Right cardiac atrium (tissue), 5 donors: Measurements from ENCODE around the gene ATR. TPM values are rescaled to one million over a fixed set of nuclear protein-coding genes. Genes with fewer than 3 reads are reported as not detected.

Experiments
- ATAC-seq, 2 donors: fragments of 200-7000 bp; cut with Tn5 transposase; one replicate each; pipeline versions ENCODE4 v1.8.0 to v1.9.1; 2020; ENCODE audit warnings: moderate library complexity in 2 of 2, mild to moderate bottlenecking in 1 of 2
- DNase-seq, 3 donors: peaks; one replicate each; pipeline ENCODE4 v3.0.0-alpha.2; 2020
- H3K27ac ChIP-seq: one replicate; pipeline ENCODE4 v1.5.1; 2013; ENCODE audit warnings: mild to moderate bottlenecking, low read length, control low read depth, moderate library complexity
- H3K27me3 ChIP-seq: one replicate; pipeline ENCODE4 v1.6.1; 2013; ENCODE audit not compliant: control insufficient read depth, insufficient read depth
- H3K4me1 ChIP-seq: one replicate; pipeline ENCODE4 v1.6.1; 2013; ENCODE audit warnings: low read length; ENCODE audit not compliant: control insufficient read depth, insufficient read depth
- H3K4me3 ChIP-seq: one replicate; pipeline ENCODE4 v1.5.1; 2013; ENCODE audit warnings: low read length, control low read depth
- H3K9me3 ChIP-seq: one replicate; pipeline ENCODE4 v1.6.1; 2013; ENCODE audit warnings: low read length; ENCODE audit not compliant: control insufficient read depth
- WGBS: extraction: QIAGEN DNeasy Blood & Tissue Kit; methylation state at CpG from one replicate; pipeline ENCODE4 v1.1.7; 2013; 5-methylcytosine and 5-hydroxymethylcytosine counted together
- intact Hi-C, 4 donors: fragments of 100-400 bp; cut with DNase I; formaldehyde crosslinking; loops; one replicate each; pipeline versions ENCODE4 v1.11.0 to v1.14.0; 2022 to 2023
- long read RNA-seq, 4 donors: library from polyadenylated mRNA; unstranded; transcript quantifications; one replicate each; pipeline ENCODE4 v2.0.0, GENCODE V29; 2020 to 2021
- polyA plus RNA-seq: library from polyadenylated mRNA; stranded (reverse); fragments of 200-250 nt; gene quantifications from one replicate; pipeline ENCODE4 v1.2.3, GENCODE V29; 2013
- total RNA-seq, 4 donors: library from RNA; stranded (reverse); fragmentation: NEBNext Ultra II Directional; extraction: Animal tissue kit (Norgen Biotek cat#: 25700); gene quantifications; one replicate each; pipeline ENCODE4 v1.2.1, GENCODE V29; 2021
- donor health status: healthy with polysubstance abuse.
- donor health status: DM: no; HTN: yes; CAD: no.
- donor health status: DM: no; HTN: no; CAD: no.
- donor health status: DM: no; HTN: yes; CAD: no; lungs with severe emphysema.
- donor health status: DM: yes; HTN: yes; CAD: no.

Gene ATR
- total RNA-seq (10 to 100 TPM; 10.6 to 15.0 (median 14.0) TPM), polyA plus RNA-seq (6.7 TPM)
- long read RNA-seq, donor 1, partial matches to known transcripts, result 12 of 15 reads
- long read RNA-seq, donor 1, other reads (novel, unspliced or antisense), result 3 of 15 reads
- long read RNA-seq, donor 2, partial matches to known transcripts, result 4 of 4 reads
- long read RNA-seq, donor 2, other reads (novel, unspliced or antisense), result 0 of 4 reads
- long read RNA-seq, donor 3, partial matches to known transcripts, result 19 of 22 reads
- long read RNA-seq, donor 3, other reads (novel, unspliced or antisense), result 3 of 22 reads
- long read RNA-seq, donor 4, full-length matches to known transcripts, result 1 of 1 reads
- long read RNA-seq, donor 4, partial matches to known transcripts, result 0 of 1 reads
- long read RNA-seq, donor 4, other reads (novel, unspliced or antisense), result 0 of 1 reads

GRCh38 chr3:142578329-142579223 is at the start of gene ATR:
TSS of gene ATR (minus strand) at chr3:142578733. CDS start at chr3:142578704, 29 bp downstream.
- H3K4me3 ChIP-seq, result peak within 1 kb of the TSS; percentile 92
- peak within 1 kb of the TSS; percentile 99 for H3K27ac ChIP-seq
- intact Hi-C loops, result no loop called here
- H3K4me1 ChIP-seq, result no peaks in the 10 kb centered on the region
- no peaks in the 10 kb centered on the region for H3K27me3 ChIP-seq
- H3K9me3 ChIP-seq, result no peaks in the 10 kb centered on the region
- DNase-seq, result peak; percentile 98 to 99 (median 99)
- under 1% methylated on average over 65 of the region's 65 CpGs for WGBS
- ATAC-seq, result peak; percentile 99

GRCh38 chr3:142626971-142627370 is 48.4 kb upstream of the ATR start:
- no peak overlapping the region for H3K4me3 ChIP-seq
- H3K27ac ChIP-seq, result no peak overlapping the region
- no peak for DNase-seq
- no peak for ATAC-seq
- H3K4me1 ChIP-seq, result no peaks in the 10 kb centered on the region
- no peaks in the 10 kb centered on the region for H3K9me3 ChIP-seq
- H3K27me3 ChIP-seq, result no peaks in the 10 kb centered on the region
- intact Hi-C loops, result no loop called here

GRCh38 chr3:142625153-142625440 is 46.6 kb upstream of the ATR start:
- no peak overlapping the region for H3K27ac ChIP-seq
- no peaks in the 10 kb centered on the region for H3K4me1 ChIP-seq
- DNase-seq (no peak), ATAC-seq (no peak)
- no peaks in the 10 kb centered on the region for H3K9me3 ChIP-seq
- no peak overlapping the region for H3K4me3 ChIP-seq
- intact Hi-C loops, result no loop called here
- WGBS, result 92% methylated on average over 2 of the region's 2 CpGs
- H3K27me3 ChIP-seq, result no peaks in the 10 kb centered on the region

GRCh38 chr3:142624341-142625152 is 46.0 kb upstream of the ATR start:
- no peaks in the 10 kb centered on the region for H3K4me1 ChIP-seq
- no peaks in the 10 kb centered on the region for H3K9me3 ChIP-seq
- 79% methylated on average over 2 of the region's 2 CpGs for WGBS
- H3K4me3 ChIP-seq, result no peak overlapping the region
- intact Hi-C loops, result no loop called here
- ATAC-seq (no peak), DNase-seq (no peak)
- H3K27ac ChIP-seq, result no peak overlapping the region
- H3K27me3 ChIP-seq, result no peaks in the 10 kb centered on the region

GRCh38 chr3:142623194-142623593 is 44.7 kb upstream of the ATR start:
- H3K9me3 ChIP-seq, result no peaks in the 10 kb centered on the region
- intact Hi-C loops, result no loop called here
- DNase-seq (no peak), ATAC-seq (no peak)
- H3K4me1 ChIP-seq, result no peaks in the 10 kb centered on the region
- no peak overlapping the region for H3K4me3 ChIP-seq
- no peaks in the 10 kb centered on the region for H3K27me3 ChIP-seq
- H3K27ac ChIP-seq, result no peak overlapping the region

- no peak for ATAC-seq
These were observed 43.9 kb upstream of the ATR start for GRCh38 chr3:142622405-142622804.

GRCh38 chr3:142618917-142619461 is 40.5 kb upstream of the ATR start:
- H3K27ac ChIP-seq, result no peak overlapping the region
- DNase-seq, result no peak
- no peak overlapping the region for H3K4me3 ChIP-seq
- WGBS, result 87% methylated on average over 3 of the region's 3 CpGs
- H3K9me3 ChIP-seq, result no peaks in the 10 kb centered on the region
- H3K4me1 ChIP-seq, result no peaks in the 10 kb centered on the region
- peak in 1 of 2 donors; percentile 40 for ATAC-seq
- intact Hi-C loops, result no loop called here
- H3K27me3 ChIP-seq, result no peaks in the 10 kb centered on the region

More at GRCh38 chr3:142622405-142622804, 43.9 kb upstream of the ATR start:
- WGBS, result 87% methylated on average over 2 of the region's 2 CpGs
- no peaks in the 10 kb centered on the region for H3K27me3 ChIP-seq
- H3K9me3 ChIP-seq, result no peaks in the 10 kb centered on the region
- intact Hi-C loops, result no loop called here
- no peak overlapping the region for H3K4me3 ChIP-seq
- DNase-seq, result no peak
- H3K4me1 ChIP-seq, result no peaks in the 10 kb centered on the region
- H3K27ac ChIP-seq, result no peak overlapping the region

- Histone ChIP-seq H3K27ac (no peak overlapping the region), H3K4me1 (no peaks in the 10 kb centered on the region), H3K9me3 (no peaks in the 10 kb centered on the region), H3K4me3 (no peak overlapping the region), H3K27me3 (no peaks in the 10 kb centered on the region)
- intact Hi-C loops, result no loop called here
- ATAC-seq (no peak), DNase-seq (no peak)
- 91% methylated on average over 2 of the region's 2 CpGs for WGBS
These were observed 36.6 kb upstream of the ATR start for GRCh38 chr3:142615171-142615570.

GRCh38 chr3:142614059-142614626 is 35.6 kb upstream of the ATR start:
- 88% methylated on average over 2 of the region's 2 CpGs for WGBS
- ATAC-seq (no peak), DNase-seq (no peak)
- Histone ChIP-seq H3K4me1 (no peaks in the 10 kb centered on the region), H3K9me3 (no peaks in the 10 kb centered on the region), H3K4me3 (no peak overlapping the region), H3K27me3 (no peaks in the 10 kb centered on the region), H3K27ac (no peak overlapping the region)
- intact Hi-C loops, result no loop called here

- Histone ChIP-seq H3K9me3 (no peaks in the 10 kb centered on the region), H3K27ac (no peak overlapping the region), H3K4me1 (no peaks in the 10 kb centered on the region), H3K27me3 (no peaks in the 10 kb centered on the region), H3K4me3 (no peak overlapping the region)
- 68% methylated on average over 1 of the region's 1 CpG for WGBS
- no peak for DNase-seq
- ATAC-seq, result no peak
- intact Hi-C loops, result no loop called here
These were observed 35.0 kb upstream of the ATR start for GRCh38 chr3:142613491-142613890.
